ENCODE data around the gene ACO2. TPM values are rescaled to one million over a fixed set of nuclear protein-coding genes. Genes with fewer than 3 reads are reported as not detected.
A peak's percentile ranks its signal among the peaks of the same experiment; 100 is the strongest.

Gene ACO2
- total RNA-seq, 4 donors from 2014 or later = 164 to 351 (median 255) TPM

DNA sequence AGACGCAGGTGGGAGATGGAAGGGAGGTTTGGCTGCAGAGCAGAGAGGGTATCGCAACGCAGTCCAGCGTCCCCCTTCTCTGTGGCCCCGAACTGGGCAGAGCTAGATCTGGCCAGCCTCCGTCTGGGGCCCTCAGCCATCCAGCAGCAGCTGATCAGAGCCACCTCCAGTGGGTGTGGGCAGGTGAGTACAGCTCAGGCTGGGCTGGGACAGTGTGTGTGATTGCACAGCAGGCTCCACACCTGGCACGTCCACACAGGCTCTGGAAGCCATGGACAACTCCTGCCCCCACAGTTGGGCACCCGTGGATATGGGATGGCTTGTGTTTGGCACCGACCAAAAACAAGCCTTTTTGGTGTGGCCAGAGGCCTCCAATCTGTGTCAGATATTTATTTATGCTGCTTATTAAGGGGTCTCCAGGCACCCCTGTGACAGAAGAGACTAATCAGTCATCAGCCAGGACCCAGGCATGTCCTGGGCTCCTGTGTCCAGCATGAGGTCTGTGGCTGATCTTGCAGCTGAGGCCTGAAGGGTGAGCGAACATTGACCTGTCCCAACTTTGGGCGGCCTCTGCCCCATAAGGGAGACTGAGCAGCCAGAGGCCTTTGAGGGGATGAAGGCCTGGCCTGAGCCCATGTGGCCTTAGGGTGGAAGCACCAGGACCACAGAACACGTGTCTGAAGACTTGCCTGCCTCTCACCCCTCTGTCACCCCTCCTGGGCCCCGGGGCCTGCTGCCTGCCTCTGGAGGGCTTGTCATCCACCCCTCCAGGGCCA is 56.7 kb downstream of the ACO2 start:
- Histone ChIP-seq H3K27ac (peak overlapping the region; percentile 75 to 86 (median 80)), H3K4me3 (no peak overlapping the region), H3K27me3 (no peaks in the 10 kb centered on the region), H3K36me3 (peaks cover 0 to 40% (median 14%) of the 10 kb centered on the region in 4 donors), H3K4me1 (peaks cover 17 to 25% (median 22%) of the 10 kb centered on the region in 4 donors), H3K9me3 (no peaks in the 10 kb centered on the region)
- peak in 1 of 3 donors; percentile 6 for TF ChIP-seq POLR2AphosphoS5 (IDR thresholded peaks at IDR 0.05)
- no peak for TF ChIP-seq CTCF (IDR thresholded peaks at IDR 0.05)
- in situ Hi-C loops (cut with MboI; ENCODE audit: low pct_ligation_motif_present in 1 of 4, low pct_unique_long_range_greater_than_20kb in 1 of 4, low sequenced_read_pairs in 3 of 4) = loop anchor here in 1 of 4 donors (5.0 kb wide), 1 partner anchor 123 kb away; no protein-coding TSS in a partner anchor
- intact Hi-C loops (cut with DNase I; ENCODE audit: low total_unique reads) = no loop called here
- no peak for DNase-seq
- 60 to 81% methylated on average over 2 to 9 of the region's 13 CpGs for WGBS, 2 donors (ENCODE audit: low coverage in 1 of 2)

GRCh38 chr22:41526226-41526829 is 57.4 kb downstream of the ACO2 start:
- no peak for DNase-seq
- Histone ChIP-seq H3K27me3 (no peaks in the 10 kb centered on the region), H3K4me1 (peaks cover 17 to 25% (median 22%) of the 10 kb centered on the region in 4 donors), H3K4me3 (no peak overlapping the region), H3K9me3 (no peaks in the 10 kb centered on the region), H3K36me3 (peaks cover 0 to 40% (median 13%) of the 10 kb centered on the region in 4 donors), H3K27ac (peak overlapping the region; percentile 75 to 86 (median 80))
- in situ Hi-C loops (cut with MboI; ENCODE audit: low pct_ligation_motif_present in 1 of 4, low pct_unique_long_range_greater_than_20kb in 1 of 4, low sequenced_read_pairs in 3 of 4) (loop anchor here in 1 of 4 donors (5.0 kb wide), 1 partner anchor 124 kb away; no protein-coding TSS in a partner anchor), intact Hi-C loops (cut with DNase I; ENCODE audit: low total_unique reads) (no loop called here)
- 68 to 83% methylated on average over 1 to 12 of the region's 12 CpGs for WGBS, 2 donors (ENCODE audit: low coverage in 1 of 2)
- TF ChIP-seq POLR2AphosphoS5 (IDR thresholded peaks at IDR 0.05) (peak in 1 of 3 donors; percentile 9), POLR2A (IDR thresholded peaks at IDR 0.05) (no peak)

- peaks cover 17 to 25% (median 22%) of the 10 kb centered on the region in 4 donors for H3K4me1 ChIP-seq
- peak; percentile 55 for DNase-seq
- H3K27ac ChIP-seq = peak overlapping the region; percentile 75 to 86 (median 80)
- in situ Hi-C loops (cut with MboI; ENCODE audit: low pct_ligation_motif_present in 1 of 4, low pct_unique_long_range_greater_than_20kb in 1 of 4, low sequenced_read_pairs in 3 of 4) (loop anchor here in 1 of 4 donors (5.0 kb wide), 1 partner anchor 125 kb away; no protein-coding TSS in a partner anchor), intact Hi-C loops (cut with DNase I; ENCODE audit: low total_unique reads) (no loop called here)
- no peak overlapping the region for H3K4me3 ChIP-seq
- WGBS, 2 donors (ENCODE audit: low coverage in 1 of 2) = 67 to 76% methylated on average over 3 to 29 of the region's 32 CpGs
- no peaks in the 10 kb centered on the region for H3K27me3 ChIP-seq
- peaks cover 0 to 40% (median 13%) of the 10 kb centered on the region in 4 donors for H3K36me3 ChIP-seq
- TF ChIP-seq EP300 (IDR thresholded peaks at IDR 0.05; ENCODE audit: low read depth) (no peak), CTCF (IDR thresholded peaks at IDR 0.05) (peak; percentile 78 to 89 (median 83)), POLR2A (IDR thresholded peaks at IDR 0.05) (no peak), POLR2AphosphoS5 (IDR thresholded peaks at IDR 0.05) (no peak)
- no peaks in the 10 kb centered on the region for H3K9me3 ChIP-seq
Measured at GRCh38 chr22:41526830-41527799, 58.2 kb downstream of the ACO2 start.

GRCh38 chr22:41528132-41528766 is 59.3 kb downstream of the ACO2 start:
- TF ChIP-seq POLR2AphosphoS5 (IDR thresholded peaks at IDR 0.05) (no peak), EP300 (IDR thresholded peaks at IDR 0.05; ENCODE audit: low read depth) (no peak), CTCF (IDR thresholded peaks at IDR 0.05) (no peak), POLR2A (IDR thresholded peaks at IDR 0.05) (no peak)
- Histone ChIP-seq H3K27ac (no peak overlapping the region), H3K4me1 (peaks cover 17 to 24% (median 21%) of the 10 kb centered on the region in 4 donors), H3K4me3 (no peak overlapping the region), H3K27me3 (no peaks in the 10 kb centered on the region), H3K36me3 (peaks cover 0 to 37% (median 13%) of the 10 kb centered on the region in 4 donors), H3K9me3 (no peaks in the 10 kb centered on the region)
- in situ Hi-C loops (cut with MboI; ENCODE audit: low pct_ligation_motif_present in 1 of 4, low pct_unique_long_range_greater_than_20kb in 1 of 4, low sequenced_read_pairs in 3 of 4) = loop anchor here in 1 of 4 donors (5.0 kb wide), 1 partner anchor 126 kb away; no protein-coding TSS in a partner anchor
- intact Hi-C loops (cut with DNase I; ENCODE audit: low total_unique reads) = no loop called here
- DNase-seq = no peak
- WGBS, 2 donors (ENCODE audit: low coverage in 1 of 2) = 72% methylated on average over 15 of the region's 16 CpGs; no CpG with 5 or more reads in 1 of the 2 donors
